ENCODE data around the gene ITGBL1. TPM values are rescaled to one million over a fixed set of nuclear protein-coding genes. Genes with fewer than 3 reads are reported as not detected.
A peak's percentile ranks its signal among the peaks of the same experiment; 100 is the strongest.

The ITGBL1 gene
- total and polyA plus RNA-seq, 2 donors (not counting 3 experiments of a cell fraction or from before 2014, with no cell fraction given), result 4.6 to 8.8 TPM

GRCh38 chr13:101417501-101417900, 35.0 kb upstream of the ITGBL1 start:
- Histone ChIP-seq H3K4me1 (ENCODE audit: control insufficient read depth, extremely low read depth, insufficient read depth, low read length) (peaks cover 10% of the 10 kb centered on the region), H2AFZ (ENCODE audit: low read depth, low read length) (no peak overlapping the region), H3K4me3 (replicated peaks in 1 of 3; ENCODE audit: insufficient read depth in 1 of 3, low read depth in 1 of 3, low read length in 3 of 3) (no peak overlapping the region), H3K9me3 (replicated peaks; ENCODE audit: control insufficient read depth, insufficient read depth, low read length) (no peaks in the 10 kb centered on the region), H3K9ac (replicated peaks; ENCODE audit: extremely low read depth, insufficient read depth, low read length) (no peak overlapping the region), H3K79me2 (ENCODE audit: control insufficient read depth, insufficient read depth, low read length) (no peaks in the 10 kb centered on the region), H3K27me3 (ENCODE audit: control insufficient read depth in 2 of 2, insufficient read depth in 2 of 2, low read length in 2 of 2) (no peaks in the 10 kb centered on the region), H4K20me1 (replicated peaks; ENCODE audit: control insufficient read depth, extremely low read depth, insufficient read depth, low read length) (no peaks in the 10 kb centered on the region), H3K9me1 (replicated peaks; ENCODE audit: control insufficient read depth, extremely low read depth, insufficient read depth, low read length) (no peaks in the 10 kb centered on the region), H3K27ac (ENCODE audit: insufficient read depth, low read depth, low read length) (no peak overlapping the region), H3K4me2 (ENCODE audit: insufficient read depth, low read length) (no peak overlapping the region), H3K36me3 (ENCODE audit: control insufficient read depth in 2 of 2, extremely low read depth in 1 of 2, insufficient read depth in 2 of 2, low read length in 2 of 2) (no peaks in the 10 kb centered on the region)
- POLR2A ChIA-PET, result no interaction called here
- TF ChIP-seq MYC (IDR thresholded peaks at IDR 0.05; ENCODE audit: low read depth, low read length), result no peak
- TF ChIP-seq POLR2A (IDR thresholded peaks at IDR 0.05; ENCODE audit: low read depth, low read length), result no peak
- TF ChIP-seq POLR2AphosphoS5 (IDR thresholded peaks at IDR 0.05; ENCODE audit: insufficient read depth, low read depth, low read length), result no peak
- no peak for TF ChIP-seq EZH2 (IDR thresholded peaks at IDR 0.05; ENCODE audit: borderline replicate concordance, low read depth, low read length, severe bottlenecking)
- TF ChIP-seq MAX (IDR thresholded peaks at IDR 0.05; ENCODE audit: insufficient read depth, insufficient read length), result no peak
- TF ChIP-seq JUN (IDR thresholded peaks at IDR 0.05; ENCODE audit: borderline replicate concordance, insufficient read depth, insufficient read length, low read depth), result no peak
- TF ChIP-seq GATA2 (IDR thresholded peaks at IDR 0.05; ENCODE audit: insufficient read depth, insufficient read length, low read depth, low read length), result no peak
- no peak for TF ChIP-seq FOS (IDR thresholded peaks at IDR 0.05; ENCODE audit: borderline replicate concordance, insufficient read depth, low read length)
- TF ChIP-seq, protein P1, sequence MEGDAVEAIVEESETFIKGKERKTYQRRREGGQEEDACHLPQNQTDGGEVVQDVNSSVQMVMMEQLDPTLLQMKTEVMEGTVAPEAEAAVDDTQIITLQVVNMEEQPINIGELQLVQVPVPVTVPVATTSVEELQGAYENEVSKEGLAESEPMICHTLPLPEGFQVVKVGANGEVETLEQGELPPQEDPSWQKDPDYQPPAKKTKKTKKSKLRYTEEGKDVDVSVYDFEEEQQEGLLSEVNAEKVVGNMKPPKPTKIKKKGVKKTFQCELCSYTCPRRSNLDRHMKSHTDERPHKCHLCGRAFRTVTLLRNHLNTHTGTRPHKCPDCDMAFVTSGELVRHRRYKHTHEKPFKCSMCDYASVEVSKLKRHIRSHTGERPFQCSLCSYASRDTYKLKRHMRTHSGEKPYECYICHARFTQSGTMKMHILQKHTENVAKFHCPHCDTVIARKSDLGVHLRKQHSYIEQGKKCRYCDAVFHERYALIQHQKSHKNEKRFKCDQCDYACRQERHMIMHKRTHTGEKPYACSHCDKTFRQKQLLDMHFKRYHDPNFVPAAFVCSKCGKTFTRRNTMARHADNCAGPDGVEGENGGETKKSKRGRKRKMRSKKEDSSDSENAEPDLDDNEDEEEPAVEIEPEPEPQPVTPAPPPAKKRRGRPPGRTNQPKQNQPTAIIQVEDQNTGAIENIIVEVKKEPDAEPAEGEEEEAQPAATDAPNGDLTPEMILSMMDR (IDR thresholded peaks at IDR 0.05; ENCODE audit: extremely low read depth in 1 of 2, insufficient read depth in 1 of 2, low read depth in 1 of 2, low read length in 2 of 2), result no peak
- DNase-seq (ENCODE audit: low read depth, low spot score) (no peak), FAIRE-seq (peak; percentile 28)
- BruUV-seq (replicated peaks), result no TSS peak
- dilution Hi-C loops (cut with MboI; ENCODE audit: extremely low pct_ligation_motif_present, low sequenced_read_pairs) (no loop called here), intact Hi-C loops (cut with micrococcal nuclease) (loop anchor here (5.0 kb wide), 2 partner anchors 185 to 340 kb away; no protein-coding TSS in a partner anchor)
- CTCF ChIA-PET, result interaction anchor here (2.0 kb wide), 1 partner anchor 267 kb away, joined by 9 read pairs; no protein-coding TSS in a partner anchor

All from endothelial cell of umbilical vein (primary cell).